Raji (cell line): ENCODE measurements around the gene PTRH1.

Experiments
- POLR2A ChIP-seq: IDR thresholded peaks from 2 replicates; pipeline ENCODE4 v1.6.1; 2011; ENCODE audit warnings: low read depth, low read length, control low read depth; ENCODE audit not compliant: insufficient read depth

PTRH1 gene

DNA sequence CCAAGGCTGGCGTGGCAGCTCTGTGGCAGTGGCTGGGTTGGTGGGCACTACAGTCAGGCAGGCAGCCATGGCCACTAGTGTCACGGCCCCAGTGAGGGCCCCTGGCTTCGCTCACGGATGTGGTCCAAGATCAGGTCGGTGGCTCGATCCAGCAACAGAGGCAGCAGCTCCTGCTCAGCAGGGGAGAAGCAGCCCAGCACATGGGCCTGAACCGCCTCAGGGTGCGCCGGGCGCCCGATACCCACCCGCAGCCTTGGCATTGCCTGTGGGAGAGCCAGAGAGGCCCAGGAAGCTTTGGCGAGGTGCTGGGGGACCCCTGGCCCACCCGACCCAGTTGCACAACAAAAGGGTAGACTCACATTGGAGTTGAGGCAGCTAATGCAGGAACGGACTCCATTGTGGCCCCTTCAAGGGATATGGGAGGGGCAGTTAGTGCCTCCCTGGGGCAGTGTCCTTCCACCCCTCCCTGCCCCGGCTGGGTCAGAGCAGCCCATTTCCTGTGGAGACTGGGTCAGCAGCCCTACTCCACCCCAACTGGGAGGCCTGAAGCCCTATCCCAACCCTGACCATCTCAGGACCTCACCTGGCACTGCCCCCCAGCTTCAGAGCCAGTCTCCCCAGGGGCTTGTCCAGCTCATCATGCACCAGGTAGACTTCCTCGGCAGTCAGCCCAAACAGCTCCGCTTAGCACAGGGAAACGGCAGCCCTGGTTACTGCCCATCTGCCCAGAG is 1.3 kb downstream of the PTRH1 start:
- no peak for TF ChIP-seq POLR2A

DNA sequence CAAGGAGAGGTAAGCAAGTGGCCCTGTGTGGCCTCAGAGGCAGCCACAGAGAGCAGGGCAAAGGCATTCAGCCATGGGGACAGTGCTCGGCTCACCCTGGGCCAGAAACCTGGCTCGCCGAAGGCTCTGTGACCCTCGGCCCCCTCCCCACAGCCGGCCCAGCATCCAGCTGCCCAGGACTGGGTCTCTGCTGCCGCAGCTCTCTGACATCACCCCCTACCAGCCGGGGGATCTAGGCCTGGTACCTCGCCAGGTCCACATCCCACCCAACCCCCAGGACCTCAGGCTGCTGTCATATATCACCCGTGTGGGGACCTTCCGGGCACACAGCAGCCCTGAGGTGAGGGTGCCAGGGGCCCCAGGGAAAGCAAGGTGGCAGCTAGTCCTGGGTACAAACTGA is 2.6 kb downstream of the PTRH1 start:
- TF ChIP-seq POLR2A, result no peak

DNA sequence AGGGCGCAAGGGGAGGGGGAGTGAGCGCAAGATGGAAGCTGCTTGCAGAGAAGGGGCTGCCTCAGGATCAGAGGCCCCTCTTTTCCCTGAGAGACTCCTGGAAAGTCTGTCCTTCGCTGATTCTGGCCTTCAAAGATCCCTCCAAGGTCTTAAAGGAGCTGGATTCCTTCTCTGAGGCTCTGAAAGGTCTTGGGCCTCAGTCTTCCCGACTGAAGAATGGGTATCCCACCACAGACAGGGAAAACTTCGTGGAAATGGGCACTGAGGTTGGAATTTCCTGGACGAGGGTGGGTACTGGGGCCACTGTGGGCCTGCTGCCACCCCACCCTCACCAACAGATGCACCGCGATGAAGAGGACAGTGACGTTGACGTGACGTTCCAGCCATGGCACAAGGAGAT is 3.1 kb downstream of the PTRH1 start:
- no peak for TF ChIP-seq POLR2A

DNA sequence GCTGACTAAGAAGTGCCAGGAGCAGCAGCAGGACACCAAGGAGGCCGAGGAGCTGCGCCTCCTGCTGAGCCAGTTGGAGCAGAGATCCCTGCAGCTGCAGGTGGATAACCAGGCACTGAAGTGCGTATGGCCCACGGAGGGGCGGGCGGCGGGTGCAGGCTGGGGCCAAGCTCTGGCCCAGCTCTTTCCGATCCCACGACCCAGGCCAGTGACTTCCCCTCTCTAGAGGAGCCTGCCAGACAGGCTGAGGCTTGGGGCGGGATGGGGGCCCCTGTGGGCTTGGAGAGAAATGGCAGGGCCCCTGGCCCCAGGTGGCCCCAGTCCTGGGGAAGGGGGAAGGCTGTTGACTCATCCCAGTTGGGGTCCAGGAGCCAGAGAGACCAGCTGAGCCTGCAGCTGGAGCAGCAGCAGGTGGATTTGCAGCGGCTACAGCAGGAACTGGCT is 3.6 kb downstream of the PTRH1 start:
- no peak for TF ChIP-seq POLR2A

DNA sequence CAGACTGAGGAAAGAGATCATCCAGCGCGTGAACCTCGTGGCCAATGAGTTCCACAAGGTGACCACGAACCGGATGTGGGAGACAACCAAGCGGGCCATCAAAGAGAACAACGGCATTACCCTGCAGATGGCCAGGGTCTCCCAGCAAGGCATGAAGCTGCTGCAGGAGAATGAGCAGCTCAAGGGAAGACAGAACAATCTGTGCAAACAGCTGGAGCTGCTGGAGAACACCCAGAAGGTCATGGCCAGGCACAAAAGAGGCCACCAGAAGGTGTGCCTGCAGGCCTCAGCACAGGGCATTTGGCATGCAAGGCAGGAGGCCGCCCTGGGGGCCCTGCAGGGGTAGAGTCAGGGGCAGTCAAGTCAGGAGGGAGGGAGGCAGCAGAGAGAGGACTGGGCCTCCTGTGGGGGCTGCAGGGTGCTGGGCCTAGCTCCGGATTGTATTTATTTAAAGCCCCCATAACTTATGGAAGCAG is 4.2 kb downstream of the PTRH1 start:
- no peak for TF ChIP-seq POLR2A

DNA sequence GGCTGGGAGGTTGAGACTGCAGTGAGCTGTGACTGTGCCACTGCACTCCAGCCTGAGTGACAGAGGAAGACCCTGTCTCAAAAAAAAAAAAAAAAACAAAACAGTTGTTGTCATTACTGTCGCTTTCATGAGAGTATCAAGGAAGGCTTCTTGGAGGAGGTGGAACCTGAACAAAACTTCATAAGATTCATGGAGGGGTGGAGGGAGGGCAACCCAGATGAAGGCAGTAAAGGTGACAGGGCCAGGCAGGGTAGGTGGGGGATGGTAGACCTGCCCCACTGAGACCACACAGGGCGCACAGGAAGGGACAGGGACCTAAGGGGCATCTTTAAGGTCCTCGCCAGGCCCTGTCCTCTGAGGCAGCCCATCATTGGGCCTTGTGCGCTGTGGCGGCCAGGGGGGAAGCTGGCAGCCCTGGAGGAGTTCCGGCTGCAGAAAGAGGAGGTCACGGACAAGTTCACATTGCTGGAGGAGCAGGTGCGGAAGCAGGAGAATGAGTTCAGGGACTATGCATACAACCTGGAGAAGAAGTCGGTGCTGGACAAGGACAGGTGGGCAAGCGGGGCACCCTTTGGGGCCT is 5.2 kb downstream of the PTRH1 start:
- no peak for TF ChIP-seq POLR2A

DNA sequence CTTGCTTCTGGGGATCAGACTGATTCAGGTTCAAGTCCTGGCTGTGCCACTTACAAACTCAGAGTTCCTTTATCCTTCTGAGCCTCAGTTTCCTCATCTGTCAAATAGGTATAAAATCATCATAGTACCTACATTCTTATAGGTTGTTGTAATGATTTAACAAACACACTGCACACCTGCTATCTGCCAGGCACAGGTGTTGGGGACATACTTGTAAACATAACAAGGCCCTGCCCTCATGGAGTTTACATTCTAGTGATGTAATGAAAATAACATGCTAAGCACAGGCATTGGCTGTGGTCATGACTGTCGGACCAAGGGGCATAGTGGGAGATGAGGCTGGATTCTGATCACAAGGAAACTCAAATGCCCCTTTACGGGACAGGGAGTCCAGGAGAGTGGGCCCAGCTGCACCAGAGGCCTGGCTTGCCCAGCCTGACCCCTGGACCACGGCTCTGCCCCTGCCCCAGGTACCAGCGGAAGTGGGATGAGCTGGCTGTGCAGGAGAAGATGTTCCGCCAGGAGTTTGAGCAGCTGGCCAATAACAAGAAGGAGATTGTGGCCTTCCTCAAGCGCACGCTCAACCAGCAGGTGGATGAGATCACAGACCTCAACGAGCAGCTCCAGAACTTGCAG is 6.4 kb downstream of the PTRH1 start:
- no peak for TF ChIP-seq POLR2A

DNA sequence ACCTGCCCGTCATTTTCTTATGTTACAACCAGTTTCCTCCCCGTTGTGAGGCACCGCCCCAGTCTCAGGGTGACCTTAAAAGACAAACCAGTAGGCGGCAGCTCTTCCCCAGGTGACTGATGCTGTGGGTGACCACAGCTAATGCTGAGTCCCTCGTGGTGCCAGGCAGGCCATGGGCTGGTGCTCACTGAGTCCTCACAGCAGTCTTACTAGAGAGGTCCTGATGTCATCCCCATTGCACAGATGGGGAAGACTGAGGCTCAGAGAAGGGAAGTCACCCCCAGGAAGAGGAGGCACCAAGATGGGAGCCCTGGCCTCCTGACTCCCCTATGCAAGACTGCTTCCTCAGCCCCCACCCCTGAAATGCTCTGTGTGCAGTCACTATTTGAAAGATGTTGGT is 7.7 kb downstream of the PTRH1 start:
- no peak for TF ChIP-seq POLR2A

DNA sequence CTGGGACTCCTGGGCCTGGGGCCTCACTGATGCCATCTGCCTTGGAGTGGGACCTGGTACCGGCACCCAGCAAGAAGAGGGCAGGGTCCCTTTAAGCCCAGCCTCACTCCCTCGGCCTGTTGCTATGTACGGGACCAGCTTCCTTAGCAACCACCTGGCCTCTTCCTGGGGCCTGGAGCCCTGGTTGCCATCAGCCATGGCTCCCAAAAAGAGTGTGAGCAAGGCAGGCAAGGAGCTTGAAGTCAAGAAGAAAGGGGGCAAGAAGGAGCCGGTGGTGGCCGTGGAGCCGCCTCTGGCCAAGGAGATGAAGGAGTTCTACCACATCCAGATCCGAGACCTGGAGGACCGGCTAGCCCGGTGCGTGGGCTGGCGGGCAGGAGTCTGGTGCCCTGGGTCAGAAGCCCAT is 8.6 kb downstream of the PTRH1 start, which contains the start of gene CFAP157:
Gene CFAP157 (plus strand): TSS at position 153 of the 406 bp plus-strand sequence. CDS start 44 bp downstream, at position 197.
- no peak for TF ChIP-seq POLR2A

DNA sequence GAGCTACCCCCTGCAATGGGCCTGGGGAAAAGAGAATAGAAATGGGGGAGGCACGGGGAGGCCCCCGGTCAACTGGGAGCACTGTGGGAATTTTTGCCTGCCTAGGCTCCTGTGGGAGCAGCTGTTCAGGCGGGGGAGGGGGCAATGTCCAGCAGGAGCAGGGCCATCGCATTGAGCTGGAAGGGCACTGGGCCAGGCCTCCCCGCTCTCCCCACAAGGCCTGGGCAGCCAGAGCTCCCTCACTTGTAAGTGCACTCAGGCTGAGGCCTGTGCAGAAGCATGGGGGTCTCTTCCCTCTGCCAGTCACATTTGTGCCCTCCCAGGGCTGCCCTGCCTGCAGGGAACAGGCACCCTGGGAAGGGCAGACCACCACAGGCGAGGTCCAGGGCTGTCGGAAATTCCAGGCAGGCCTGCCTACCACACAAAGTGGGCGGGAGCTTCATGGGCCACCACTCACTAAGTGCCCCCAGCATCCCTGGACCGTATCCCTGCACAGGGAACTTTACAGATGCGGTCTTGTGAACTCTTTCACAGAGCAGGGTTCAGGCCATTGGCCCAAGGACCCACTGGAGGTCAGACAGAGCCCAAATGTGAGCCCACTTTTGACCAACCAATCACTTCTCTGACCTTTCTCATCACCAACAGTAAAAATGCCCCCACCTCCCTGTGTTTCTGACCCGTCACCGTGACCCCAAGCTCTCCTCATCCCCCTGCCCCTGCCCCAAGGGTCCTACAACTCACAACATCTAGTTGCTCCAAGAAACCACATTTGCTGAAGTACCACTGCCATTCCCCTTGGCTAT is 9.7 kb downstream of the PTRH1 start:
- TF ChIP-seq POLR2A, result no peak

DNA sequence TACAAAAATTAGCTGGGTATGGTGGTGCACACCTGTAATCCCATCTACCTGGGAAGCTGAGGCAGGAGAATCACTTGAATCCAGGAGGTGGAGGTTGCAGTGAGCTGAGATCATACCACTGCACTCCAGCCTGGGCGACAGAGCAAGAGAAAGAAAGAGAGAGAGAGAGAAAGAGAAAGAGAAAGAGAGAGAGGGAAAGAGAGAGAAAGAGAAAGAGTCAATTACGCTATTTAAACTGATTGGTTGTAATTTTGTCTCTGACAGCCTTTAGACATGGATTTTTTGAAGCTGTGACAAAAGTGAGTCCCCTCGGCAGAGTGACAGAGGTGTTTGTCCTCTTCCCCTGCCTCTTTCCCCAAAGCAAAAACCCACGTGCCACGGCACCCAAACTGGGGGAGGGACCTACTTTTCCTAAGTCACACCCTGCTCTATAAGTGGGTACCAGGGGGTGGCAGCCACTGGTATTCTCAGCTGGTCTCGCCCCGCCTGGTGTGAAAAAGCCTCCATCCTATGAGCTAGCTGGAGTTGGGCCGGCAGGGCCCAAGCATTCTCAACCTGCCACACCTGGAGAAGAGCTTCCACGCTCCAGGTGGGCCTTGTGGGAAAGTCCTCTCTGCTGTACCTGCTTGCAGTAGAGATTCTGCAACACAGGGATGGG is 12.0 kb downstream of the PTRH1 start:
- no peak for TF ChIP-seq POLR2A

DNA sequence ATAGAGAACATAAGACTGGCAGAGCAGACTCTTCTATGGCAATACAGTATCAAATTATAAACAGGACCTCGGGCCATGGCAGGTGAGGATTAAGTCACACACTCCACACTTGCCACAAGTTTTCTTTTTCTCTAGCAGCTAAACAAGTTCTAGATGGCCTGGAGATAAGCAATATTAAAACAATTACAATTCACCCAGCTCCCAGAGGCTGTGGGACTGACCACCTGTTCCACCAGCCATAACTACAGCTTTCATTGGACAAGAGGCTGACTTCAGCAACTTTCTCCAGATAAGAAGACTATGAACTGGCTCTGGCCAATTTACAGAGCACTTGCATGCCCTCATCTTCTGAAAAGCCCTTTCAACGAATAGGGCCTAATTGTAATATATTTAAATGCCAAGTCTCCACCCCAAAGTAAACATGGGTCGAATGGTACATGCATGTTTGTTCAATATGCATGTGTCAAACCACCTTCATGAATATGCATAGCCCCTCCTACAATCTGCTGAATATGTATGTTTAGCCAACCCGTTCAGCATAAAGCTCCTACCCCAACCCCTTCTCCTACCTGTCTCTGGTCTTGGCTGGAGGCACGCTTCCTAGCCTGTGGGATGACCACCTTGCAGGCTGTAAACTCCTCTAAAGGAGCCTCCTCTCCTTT is 14.7 kb downstream of the PTRH1 start:
- no peak for TF ChIP-seq POLR2A

DNA sequence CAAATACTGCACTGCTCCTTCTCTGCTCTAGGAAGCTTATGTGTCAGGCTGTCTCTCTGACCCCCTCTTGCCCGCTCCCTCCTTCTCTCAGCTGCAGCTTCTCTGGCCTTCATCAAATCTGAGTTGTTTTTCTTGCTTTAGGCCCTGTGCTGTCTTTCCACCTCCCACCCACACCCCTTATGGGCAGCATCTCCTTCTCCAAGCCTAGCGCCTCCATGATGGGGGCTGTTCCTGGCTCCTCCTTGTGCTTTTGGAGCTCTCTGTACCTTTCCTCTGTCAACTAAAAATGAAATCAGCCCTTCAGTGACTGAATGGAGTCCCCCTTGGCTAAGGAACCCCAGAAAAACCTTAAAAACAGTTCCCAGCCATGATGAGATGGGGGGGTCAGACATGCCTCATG is 15.3 kb downstream of the PTRH1 start:
- TF ChIP-seq POLR2A, result no peak

DNA sequence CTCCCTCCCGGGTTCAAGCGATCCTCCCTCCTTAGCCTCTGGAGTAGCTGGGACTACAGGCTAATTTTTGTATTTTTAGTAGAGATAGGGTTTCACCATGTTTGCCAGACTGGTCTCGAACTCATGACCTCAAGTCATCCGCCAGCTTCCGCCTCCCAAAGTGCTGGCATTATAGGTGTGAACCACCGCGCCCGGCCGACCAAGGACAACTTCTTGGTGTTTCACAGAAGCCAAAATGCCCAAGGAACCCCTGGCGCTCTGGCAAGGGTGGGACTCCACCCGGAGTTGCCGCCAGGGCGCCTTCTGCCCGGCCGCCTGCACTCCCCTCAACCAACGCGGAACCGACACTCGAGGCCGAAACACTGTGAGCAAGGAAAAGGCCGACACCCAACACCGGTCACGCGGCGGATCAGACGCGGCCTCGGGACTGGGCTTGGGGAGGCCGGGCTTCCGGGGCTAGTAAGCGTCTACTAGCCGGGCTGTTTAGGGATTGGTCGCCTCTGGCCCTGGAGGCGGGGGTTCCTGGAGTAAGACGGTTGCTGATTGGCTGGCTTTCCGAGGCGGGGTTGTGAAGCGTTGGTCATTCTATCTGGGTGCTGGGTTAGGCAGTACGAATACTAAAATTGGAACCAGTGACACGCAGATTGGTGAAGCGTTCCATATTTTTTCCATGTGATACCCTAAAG is 16.3 kb downstream of the PTRH1 start:
- TF ChIP-seq POLR2A, result peak; percentile 41; the same call in 1 of the 2 replicates
